ENCODE results near the gene RERE. TPM values are rescaled to one million over a fixed set of nuclear protein-coding genes. Genes with fewer than 3 reads are reported as not detected.

The RERE gene
- total RNA-seq, 1 donor from 2014 or later, result 215 TPM

DNA sequence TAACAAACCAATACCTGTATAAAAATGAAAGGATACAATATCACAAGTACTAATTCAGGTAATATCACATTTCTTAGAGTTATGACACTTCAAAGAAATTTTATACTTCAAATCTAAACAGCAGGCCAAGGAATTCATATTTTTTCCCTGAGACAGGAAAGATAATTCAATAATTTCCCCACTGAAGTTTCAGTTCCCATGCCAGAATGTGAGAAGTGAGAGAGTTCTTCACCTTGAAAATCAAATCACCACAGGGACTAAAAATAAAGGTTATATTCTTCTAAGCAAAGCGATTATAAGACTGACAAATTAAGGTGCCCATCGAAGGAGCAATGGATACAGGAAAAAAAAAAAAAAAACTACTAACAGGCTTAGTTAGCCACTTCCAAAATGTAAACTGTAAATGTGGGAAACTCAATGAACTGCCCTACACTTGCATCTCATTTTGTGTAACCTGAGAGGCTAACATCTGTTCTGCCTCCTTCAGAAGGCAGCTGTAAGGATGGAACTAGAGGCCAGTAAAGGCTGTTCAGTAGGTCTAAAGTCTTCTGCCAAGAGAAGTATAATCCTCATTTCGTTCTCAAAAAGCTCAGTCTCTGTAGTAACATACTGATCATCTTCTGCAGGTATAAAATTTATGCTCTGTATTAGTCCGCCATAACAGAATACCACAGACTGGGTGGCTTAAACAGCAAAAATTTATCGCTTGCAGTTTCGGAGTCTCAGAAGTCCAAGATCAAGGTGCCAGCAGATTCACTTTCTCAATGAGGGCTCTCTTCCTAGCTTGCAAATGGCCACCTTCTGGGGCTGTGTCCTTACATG lies 127.8 kb downstream of the RERE start:
- DNase-seq (ENCODE audit: low spot score), result no peak

DNA sequence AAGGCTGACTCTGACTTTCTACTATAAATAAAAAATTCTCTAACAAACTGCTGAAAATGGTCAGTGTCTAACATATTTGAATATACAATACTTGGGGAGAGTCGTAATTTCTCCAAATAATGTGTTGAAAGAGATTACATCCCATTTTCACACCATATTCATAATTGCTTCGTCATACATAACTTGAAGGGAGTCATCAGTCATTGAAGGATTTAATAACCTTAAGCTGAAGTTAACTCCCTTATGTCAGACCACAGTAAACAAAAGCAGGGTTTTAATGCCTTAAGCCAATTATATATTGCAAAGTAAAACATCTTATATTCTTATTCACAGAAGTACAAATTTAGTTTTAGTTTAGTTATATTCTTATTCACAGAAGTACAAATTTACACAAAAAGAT lies 129.9 kb downstream of the RERE start:
- no peak for DNase-seq (ENCODE audit: low spot score)

GRCh38 chr1:8687039-8687438 lies 130.4 kb downstream of the RERE start:
- no peak for DNase-seq (ENCODE audit: low spot score)

DNA sequence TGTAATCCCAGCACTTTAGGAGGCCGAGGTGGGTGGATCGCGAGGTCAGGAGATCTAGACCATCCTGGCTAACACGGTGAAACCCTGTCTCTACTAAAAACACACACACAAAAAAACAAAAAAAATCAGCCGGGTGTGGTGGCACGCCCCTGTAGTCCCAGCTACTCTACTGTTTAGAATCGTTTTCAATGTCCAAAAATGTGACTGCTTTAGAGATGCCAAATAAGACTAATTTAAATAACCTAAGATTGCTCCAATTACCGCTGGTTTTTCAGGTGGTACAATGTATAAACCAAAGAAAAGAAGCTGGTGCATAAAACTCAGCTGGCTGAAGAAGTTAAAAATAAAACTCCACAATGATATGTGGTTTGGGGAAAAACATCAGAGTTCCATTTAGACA lies 132.0 kb downstream of the RERE start:
- DNase-seq (ENCODE audit: low spot score), result no peak

DNA sequence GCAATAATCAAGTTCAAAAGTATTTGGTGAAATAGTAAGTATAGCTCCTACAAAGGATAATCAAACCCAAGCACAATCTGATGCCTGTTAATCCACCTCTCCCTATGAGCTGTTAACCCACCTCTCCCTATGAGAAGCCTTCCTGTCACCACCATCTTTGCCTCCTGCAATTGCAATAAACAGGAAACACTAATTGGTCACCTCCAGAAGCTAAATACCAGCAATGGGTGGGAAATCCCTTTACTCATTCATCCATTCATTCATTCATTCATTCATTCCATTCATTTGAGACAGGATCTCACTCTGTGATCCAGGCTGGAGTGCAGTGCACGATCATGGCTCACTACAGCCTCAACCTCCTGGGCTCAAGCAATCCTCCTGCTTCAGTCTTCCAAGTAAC lies 132.8 kb downstream of the RERE start:
- DNase-seq (ENCODE audit: low spot score), result no peak

- DNase-seq (ENCODE audit: low spot score), result no peak
These were observed 134.9 kb downstream of the RERE start for GRCh38 chr1:8682573-8682972.

DNA sequence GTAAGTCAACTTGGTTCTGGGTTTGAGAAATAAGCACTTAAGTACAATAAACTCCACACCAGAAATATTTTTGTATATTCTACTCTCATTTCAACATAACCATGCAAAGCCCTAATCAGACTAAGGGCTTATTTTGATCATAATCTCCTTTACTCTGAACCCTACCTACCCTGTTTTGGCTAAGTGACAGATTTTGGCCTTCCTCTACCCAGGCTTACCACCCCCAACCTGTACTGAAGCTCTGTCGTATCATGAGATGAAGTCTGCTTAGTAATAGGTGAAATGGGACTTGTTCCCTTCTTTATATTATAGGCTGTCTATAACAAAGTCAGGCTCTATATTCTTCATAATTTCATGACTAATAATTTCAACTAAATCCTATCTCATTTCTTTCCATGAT lies 135.5 kb downstream of the RERE start:
- DNase-seq (ENCODE audit: low spot score), result no peak

DNA sequence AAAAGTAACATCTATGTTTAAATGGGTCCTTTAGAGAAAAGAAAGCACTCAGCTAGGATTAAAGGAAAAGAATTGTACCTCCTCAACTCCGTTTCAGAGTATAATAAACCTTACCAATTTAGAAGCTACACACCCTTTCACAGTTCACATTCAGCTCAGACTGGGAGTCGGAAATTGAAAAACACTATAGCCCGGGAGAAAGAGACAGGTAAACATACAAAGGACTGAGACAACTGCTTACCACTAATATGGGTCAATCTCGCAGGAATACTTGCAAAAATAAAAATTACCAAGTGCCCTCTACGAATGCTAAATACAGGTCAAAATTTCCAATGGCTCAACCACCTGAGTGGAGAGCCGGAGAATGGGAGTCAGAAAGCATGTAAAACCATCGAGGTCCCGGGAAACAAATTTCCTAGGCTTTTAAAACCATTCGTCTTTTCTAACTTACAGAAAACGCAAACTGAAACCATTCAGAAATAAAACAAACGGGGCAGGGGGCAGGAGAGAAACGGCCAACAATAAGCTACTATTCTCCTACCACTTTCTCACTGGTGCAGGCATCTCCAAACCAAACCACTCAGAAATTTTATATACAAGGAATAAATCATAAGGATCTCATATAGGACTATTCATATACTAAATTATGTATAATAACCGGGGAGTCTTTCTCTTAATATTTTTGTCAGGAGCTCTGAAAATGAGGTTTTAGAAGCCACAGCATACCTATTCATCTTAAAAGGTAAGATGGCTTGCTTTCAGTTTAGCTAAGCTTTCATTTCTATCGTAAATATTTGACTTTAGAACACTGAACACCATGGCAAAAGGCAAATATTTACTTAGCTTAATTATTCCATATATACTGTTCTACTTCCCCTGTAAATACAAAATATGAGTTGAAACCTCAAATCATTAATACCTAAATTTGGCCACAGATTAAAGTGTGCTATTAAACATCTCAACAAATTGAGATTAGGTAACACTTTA lies 136.5 kb downstream of the RERE start:
- DNase-seq (ENCODE audit: low spot score), result no peak

GRCh38 chr1:8679929-8680663 lies 137.3 kb downstream of the RERE start:
- no peak for DNase-seq (ENCODE audit: low spot score)

DNA sequence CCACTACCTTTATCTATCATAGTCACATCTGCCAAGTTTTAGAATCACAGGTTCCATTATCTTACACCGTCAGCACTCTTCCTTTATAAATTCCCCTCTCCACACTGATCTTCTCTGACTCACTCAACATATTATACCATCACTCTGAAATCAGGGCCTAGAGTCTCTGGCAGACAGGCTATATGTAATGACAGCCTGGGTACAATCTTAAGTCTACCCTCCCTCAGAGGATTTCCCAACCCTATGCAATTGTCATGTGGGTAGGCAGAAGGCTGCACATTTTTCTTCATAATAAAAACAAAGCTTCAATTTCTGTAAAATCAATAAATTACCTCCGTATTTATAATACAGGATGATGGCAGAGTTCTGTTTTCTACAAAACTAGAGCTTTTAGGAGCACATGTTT lies 138.0 kb downstream of the RERE start:
- no peak for DNase-seq (ENCODE audit: low spot score)

DNA sequence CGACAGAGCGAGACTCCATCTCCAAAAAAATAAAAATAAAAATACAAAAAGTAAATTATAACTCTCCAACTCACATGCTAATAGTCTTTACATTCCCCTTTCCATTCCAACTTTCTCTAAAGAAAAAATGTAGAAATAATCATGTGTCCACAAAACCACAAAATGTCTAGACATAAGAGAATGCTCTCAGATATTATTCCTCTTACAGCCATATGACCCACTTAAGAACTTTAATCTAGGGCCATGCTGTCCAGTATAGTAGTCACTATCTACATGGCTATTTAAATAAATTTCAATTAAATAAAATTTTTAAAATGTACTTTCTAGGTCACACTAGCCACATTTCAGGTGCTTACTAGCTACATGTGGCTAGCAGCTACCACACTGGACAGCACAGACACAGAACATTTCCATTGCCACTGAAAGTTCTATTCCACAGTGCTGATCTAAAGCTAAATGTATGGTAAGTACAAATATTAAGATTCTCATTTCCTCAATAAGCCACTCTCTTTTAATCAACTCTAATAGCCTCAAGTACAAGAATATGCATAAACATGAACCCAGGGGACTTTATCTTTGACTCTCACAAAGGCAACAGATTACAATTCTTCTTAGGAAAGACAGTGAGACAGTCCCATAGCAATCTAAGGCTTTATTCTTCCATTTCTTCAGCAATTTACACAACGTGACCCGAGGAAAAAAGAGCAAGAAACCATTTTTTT lies 138.6 kb downstream of the RERE start:
- no peak for DNase-seq (ENCODE audit: low spot score)

- no peak for DNase-seq (ENCODE audit: low spot score)
These were observed 139.7 kb downstream of the RERE start for GRCh38 chr1:8677782-8678181.

- no peak for DNase-seq (ENCODE audit: low spot score)
These were observed 140.6 kb downstream of the RERE start for GRCh38 chr1:8676813-8677212.

DNA sequence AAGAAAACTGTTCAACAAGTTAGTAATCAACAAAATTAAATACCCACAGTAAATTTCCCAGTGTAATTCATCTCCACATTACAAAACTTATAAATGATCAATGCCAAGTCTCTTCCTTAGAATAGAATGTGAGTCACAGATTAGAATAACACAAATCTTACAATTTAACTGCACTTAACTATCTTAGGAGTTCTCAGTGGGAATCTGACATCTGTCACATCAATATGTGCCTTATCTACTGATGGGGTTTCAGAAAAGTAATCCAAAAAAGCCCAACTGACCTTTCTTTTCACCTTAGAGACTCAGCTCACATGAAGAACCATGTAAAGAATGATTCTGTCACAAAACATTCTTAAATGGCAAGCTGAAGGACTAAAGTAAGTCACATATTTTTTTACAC lies 141.4 kb downstream of the RERE start:
- no peak for DNase-seq (ENCODE audit: low spot score)

DNA sequence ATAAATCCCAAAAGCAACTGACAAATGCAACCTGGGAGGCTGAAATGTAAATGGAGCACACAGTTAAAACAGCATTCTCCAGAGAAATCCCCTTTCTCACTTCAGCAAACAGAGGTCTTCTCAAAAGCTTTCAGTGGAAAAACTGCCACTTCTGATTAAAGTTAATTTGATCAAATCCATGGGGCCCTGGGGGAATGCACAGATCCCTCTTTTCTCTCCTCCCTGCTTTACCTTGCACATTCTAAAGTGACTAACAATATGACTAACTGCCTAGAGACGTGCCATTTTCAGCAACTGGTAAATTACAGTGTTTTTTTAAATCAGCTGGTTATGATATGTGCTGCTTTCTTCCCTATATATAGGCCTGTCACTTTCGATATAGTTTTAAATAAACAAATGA lies 142.5 kb downstream of the RERE start:
- DNase-seq (ENCODE audit: low spot score), result no peak

- no peak for DNase-seq (ENCODE audit: low spot score)
These were observed 143.0 kb downstream of the RERE start for GRCh38 chr1:8674481-8674880.

GRCh38 chr1:8671306-8671917 lies 146.0 kb downstream of the RERE start:
- DNase-seq (ENCODE audit: low spot score), result no peak

- DNase-seq (ENCODE audit: low spot score), result peak; percentile 51
These were observed 147.0 kb downstream of the RERE start for GRCh38 chr1:8670371-8670818.

GRCh38 chr1:8669606-8670335 lies 147.7 kb downstream of the RERE start:
- no peak for DNase-seq (ENCODE audit: low spot score)
